Activated CD8-positive, alpha-beta memory T cell treated with anti-CD3 and anti-CD28 coated beads, Interleukin-2, amount 50 U/mL, for 1 hour (primary cell): ENCODE measurements around the gene R3HDM2.

Experiments
- DNase-seq: peaks from one replicate; pipeline ENCODE4 v3.0.0-alpha.2; 2020; ENCODE audit errors: extremely low read depth

R3HDM2 gene

DNA sequence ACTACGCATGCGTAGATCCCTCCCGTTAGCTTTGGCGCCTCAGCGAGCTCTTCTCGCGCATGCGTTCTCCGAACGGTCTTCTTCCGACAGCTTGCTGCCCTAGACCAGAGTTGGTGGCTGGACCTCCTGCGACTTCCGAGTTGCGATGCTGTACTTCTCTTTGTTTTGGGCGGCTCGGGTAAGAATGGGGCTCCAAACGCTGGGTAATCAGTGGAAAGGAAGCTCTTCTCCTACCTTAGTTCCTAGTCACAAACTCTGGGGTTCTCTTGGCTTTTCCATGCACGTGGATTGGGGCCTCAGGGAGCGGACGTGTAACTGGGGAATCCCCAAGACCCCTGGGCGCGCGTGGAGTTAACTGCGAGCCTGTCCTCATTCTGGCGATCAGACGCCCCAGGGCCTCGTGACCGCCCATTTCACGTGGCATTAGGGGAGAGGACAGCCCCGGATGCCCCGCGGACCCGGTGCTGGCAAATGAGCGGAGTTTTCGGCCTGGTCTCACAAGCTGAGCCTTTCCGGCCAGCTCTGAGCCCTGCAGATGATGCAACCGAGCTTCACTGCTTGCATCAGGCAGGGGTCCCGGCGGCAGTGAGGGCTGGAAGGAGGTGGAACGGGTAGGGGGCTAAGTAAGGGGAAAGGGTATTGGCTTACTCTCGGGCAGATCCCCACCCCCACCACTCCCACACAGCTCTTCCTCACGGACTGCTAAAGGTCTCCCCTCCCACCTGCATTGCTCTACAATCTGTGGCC, 201.0 kb downstream of the R3HDM2 start, which contains the start of gene SHMT2:
SHMT2 (plus strand) TSS at position 78 of the 747 bp plus-strand sequence; CDS start at position 146, 68 bp downstream.
- DNase-seq = peak; percentile 88

DNA sequence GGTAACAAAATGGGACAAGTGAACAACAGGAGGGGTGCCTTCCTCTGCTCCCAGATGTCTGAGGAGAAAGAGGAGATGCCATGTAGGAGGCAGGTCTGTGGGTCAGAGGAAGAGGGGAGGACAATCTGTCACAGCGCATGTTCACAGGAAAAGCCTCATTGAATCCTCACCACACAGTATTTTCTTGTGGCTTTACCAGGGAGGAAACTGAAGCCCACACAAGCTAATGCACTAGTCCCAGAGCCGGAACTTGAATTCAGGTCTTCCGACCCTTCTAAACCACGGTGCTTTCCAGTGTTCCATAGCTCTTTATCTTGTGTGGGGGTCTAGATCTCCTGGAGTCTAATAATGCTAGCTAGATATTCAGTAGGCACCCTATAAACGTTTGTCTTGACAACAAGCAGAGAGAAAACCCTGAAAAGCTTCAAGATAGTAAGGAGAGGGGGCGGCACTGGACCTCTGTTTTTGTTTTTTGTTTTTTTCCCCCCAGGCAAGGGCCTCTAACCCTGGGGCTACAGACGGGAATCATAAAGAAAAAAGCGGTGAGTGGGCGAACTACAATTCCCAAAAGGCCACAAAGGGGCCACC, 201.7 kb downstream of the R3HDM2 start:
- DNase-seq = no peak

DNA sequence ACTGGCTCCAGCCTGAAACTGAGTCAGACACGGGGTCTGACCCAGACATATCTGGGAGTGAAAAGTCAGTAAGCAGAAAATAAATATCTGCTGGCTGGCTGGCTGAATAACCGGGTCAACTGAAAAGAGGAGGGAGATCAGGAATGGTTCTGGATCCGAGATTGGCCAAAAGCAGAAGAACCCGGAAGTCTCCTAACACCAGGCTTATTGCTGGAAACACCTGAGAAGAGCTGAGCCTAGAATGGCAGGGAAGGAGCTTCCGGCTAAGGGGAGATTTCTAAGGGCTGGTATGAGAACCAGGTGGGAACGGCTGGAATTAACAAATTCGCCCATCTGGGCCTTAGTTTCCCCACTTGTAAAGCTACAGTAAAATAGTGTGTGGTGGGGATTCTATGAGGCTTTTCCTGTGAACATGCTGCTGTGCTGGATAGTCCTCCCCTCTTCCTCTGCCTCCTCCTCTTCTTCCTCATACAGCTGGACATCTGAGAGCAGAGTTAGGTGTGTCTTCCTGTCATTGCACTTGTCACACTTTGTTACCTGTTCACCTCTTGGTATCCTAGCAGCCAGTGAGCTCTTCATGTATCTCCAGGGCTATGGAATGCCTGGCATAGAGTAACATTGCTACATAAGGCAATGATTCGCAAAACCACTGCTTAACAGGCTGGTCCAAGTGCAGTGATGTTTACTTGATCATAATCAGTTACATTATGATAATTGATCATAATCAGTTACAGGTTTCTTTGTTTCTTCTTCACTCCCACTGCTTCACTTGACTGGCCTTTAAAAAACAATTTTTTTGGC, 203.3 kb downstream of the R3HDM2 start:
- no peak for DNase-seq

DNA sequence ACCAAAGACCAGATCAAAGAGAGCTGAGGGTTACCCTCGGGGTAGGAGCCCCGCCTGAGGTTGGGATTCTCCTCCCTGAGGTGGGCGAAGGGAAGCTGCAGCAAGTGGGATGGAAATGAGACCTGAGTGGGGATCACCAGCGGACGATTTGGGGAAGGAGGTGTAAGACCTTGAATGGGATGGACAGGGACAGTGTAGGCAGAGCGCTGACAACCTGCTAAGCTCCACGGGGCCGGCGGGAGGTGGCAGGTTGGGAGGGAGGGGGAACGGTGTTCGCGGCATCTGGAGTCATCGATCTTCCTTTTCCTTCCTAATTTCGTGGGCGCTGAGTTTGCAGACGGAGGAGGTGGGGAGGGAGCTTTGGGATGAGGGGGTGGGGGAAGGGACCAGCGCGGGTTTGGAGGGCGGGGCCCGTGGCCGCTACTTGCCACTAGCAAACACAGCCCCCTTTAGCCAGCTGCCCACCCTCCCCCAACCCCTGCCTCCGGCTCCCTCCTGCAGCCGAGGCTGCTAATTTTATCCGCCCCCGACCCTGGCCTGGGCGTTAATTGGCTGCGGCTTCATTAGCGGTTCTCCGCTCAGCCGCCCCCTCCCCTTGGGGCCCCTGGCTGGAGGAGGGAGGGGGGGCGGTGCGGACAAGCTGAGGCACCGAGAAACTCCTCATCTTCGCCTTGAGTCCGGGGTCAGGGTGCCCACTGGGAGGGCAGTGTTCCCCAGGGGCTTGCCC, 204.1 kb downstream of the R3HDM2 start:
- no peak for DNase-seq

DNA sequence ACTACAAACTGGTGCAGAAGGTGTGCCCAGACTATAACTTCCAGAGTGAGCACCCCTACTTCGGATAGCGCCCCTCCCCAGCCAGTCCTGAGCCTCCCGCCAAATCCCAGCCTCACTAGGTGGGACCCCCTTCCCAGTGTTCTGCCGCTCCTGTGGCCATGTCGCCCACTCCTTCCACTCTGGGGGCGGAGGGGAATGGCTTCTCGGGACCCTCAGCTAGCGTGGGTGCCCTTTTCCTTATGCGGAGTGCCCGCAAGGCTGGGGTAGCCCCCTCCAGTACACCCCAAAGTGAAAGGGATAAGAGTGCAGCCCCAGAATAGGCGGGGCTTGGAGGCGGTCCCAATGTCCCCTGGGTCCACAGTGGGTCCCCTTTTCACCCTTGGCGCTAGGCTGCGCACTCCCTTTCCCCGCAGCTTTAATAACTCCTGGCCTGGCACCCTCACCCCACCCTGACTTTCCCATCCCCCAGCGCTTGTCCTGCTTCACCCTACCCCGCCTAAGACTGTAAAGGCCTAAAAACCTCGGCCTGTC, 205.1 kb downstream of the R3HDM2 start:
- DNase-seq = no peak

DNA sequence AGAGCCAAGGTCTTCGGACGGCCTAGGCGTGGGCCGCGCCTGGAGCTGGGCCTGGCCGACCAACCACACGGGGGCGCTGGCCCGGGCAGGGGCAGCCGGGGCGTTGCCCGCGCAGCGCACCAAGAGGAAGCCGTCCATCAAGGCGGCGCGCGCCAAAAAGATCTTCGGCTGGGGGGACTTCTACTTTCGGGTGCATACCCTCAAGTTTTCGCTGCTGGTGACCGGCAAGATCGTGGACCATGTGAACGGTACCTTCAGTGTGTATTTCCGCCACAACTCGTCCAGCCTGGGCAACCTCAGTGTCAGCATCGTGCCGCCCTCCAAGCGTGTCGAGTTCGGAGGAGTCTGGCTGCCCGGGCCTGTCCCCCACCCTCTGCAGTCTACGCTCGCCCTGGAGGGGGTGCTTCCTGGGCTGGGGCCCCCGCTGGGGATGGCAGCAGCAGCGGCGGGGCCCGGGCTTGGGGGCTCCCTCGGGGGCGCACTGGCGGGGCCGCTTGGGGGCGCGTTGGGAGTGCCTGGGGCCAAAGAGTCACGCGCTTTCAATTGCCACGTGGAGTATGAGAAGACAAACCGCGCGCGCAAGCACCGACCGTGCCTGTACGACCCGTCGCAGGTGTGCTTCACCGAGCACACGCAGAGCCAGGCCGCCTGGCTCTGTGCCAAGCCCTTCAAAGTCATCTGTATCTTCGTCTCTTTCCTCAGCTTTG, 205.7 kb downstream of the R3HDM2 start:
- peak; percentile 53 for DNase-seq

DNA sequence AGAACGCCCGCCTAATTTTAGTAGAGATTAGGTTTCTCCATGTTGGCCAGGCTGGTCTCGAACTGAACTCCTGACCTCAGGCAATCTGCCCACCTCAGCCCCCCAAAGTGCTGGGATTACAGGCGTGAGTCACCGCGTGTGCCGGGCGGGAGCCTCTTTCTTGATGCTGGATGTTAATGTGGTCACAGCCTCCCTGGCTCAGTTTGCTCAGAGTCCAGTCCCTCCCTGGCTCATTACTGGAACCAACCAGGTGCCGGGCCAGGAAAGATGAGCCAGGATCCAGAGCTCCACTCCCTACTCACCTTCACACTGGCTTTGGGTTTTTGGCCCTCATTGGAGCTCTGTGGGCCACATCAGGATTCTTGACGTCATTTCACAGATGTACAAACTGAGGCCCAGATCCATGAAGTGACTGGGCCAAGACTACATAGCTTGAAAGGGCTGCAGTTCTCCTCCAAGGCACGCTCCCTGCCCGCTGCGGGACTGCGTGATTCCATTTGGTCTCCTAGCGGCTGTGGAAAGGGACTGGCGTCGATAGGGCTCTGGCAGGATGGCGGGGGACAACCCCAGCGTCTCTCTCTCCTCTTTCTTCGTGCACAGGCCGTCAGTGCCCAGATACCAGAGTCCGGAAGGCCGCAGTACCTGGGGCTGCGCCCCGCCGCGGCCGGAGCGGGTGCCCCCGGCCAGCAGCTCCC, 206.4 kb downstream of the R3HDM2 start:
- no peak for DNase-seq

DNA sequence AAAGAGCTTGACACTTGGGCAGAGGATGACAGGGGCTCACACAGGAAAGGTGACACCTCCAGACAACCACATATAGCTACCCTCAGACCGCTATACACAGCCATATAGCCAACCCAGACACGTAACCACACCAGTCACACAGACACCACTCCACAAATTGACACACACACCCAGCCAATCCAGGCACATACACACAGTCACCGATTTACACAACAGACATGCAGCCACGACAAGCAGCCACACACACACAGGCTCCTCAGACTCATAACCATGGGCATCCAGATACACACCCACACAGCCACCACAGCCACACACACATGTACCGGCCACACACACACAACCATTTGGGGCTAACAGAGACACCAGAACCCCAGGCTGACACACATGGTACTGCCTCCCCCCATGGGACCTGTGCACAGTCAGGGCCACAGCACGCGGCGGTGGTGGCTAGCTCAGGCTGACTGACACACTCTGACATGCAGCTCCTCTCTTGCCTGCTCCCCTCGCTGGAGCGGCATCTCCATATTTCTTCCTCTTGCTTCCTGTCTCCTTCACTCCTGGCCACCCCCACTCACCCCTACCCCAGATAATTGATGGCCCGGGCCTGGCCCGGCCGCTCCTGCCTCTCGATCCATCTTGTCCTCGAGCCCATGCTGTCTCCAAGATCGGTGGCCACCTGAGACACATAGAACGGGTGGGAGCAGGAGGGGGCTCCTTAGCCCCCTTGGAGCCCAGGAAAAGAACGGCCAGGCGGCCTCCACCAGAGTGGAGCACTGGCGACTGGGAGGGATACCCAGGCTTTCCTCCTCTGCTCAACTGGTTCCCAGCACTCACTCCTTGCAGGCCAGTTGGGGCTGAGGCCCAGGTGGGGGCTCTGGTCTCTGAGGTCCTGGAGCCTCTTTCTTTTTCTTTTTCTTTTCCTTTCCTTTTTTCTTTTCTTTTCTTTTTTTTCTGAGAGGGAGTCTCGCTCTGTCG, 207.4 kb downstream of the R3HDM2 start:
- no peak for DNase-seq

DNA sequence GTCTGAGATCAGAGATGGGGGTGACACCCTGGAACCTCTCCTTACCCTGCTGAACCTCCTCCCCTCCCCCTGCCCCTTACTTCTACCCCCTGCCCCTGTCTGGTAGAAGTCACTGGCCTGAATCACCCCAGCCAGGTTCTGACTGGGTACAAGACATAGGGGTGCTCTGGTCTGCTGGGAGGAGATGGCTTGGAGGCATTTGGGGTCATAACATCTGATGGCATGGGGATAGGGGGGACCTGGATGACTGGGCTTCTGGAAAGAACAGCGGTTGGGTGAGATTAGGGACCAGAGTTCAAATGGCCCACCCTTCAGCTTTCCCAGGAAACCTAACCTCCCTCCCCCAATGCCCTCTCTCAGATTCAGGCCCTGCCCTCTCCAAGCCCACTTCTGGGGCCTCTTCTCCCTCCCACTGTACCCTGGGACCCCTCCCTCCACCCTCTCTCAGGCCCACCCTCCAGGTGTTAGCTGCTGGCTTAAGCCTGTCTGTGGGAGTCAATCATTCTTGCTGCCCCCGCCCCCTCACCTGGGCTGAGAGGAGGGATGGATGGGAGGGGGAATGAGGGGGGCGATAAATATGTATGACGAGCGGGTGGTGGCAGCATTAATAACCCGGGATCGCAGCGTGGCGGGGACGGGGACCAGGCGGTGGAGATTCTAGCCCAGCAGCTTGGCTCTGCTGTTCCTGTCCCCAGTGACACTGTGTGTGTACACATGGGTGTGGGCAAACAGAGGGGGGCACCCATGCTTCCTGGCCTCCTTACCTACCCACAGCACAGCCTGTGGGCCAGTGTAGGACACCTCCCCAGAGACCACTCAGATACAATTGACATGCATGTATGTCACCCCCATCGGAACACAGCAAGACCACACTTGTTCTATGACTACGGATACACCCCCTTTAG, 208.3 kb downstream of the R3HDM2 start:
- DNase-seq = no peak

DNA sequence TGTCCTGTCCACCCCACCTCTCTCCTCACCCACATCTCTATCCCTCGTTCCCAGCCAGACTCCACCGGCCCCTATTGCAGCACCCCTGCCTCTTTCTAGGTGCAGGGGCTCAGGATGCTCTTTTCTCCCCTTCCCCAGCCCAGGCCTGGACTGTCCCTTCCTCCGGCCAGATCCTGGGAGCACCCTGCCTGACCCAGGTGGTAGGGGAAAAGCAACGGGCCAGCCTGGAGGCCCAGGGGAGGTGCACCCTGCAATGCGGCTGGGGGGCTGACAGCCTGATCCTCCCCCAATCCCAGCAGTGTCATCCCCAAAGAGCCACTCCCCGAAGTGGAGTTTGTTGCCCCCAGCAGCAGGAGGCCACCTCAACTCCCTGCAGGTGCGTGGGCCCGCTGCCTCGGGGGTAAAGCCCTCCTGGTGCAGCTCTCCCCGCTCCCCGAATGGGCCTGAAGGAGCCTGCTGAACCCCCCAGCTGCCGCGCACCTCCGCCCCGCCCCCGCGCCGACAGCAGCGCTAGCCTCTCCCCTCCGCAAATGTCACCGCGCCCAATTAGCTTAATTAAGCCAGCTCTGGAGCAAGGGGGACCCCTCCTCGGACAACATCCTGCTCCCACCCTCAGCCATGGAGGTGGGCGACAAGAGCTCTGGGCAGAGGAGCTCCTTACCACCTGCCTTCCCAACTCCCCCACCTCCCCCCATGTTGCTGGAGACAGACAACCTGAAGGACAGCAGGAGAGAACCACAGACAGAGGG, 209.5 kb downstream of the R3HDM2 start:
- no peak for DNase-seq

DNA sequence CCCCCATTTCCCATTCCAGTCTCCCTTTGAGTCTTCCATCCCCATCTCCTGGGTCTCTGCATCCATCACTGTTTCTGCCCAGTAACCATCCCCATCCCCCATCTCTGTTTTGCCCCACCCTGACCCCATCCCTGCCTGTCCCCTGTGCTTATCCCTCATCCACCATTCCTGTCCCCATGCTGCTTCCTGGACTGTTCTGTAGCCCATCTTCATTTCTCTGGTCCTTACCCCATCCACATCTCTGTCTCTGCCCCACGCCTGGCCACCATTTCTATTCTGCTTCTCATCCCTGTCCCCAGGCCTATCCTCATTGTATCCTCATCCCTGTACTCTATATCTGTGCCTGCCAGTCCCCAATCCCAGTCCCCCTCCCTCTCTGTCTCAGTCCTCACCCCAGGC, 210.1 kb downstream of the R3HDM2 start:
- no peak for DNase-seq

DNA sequence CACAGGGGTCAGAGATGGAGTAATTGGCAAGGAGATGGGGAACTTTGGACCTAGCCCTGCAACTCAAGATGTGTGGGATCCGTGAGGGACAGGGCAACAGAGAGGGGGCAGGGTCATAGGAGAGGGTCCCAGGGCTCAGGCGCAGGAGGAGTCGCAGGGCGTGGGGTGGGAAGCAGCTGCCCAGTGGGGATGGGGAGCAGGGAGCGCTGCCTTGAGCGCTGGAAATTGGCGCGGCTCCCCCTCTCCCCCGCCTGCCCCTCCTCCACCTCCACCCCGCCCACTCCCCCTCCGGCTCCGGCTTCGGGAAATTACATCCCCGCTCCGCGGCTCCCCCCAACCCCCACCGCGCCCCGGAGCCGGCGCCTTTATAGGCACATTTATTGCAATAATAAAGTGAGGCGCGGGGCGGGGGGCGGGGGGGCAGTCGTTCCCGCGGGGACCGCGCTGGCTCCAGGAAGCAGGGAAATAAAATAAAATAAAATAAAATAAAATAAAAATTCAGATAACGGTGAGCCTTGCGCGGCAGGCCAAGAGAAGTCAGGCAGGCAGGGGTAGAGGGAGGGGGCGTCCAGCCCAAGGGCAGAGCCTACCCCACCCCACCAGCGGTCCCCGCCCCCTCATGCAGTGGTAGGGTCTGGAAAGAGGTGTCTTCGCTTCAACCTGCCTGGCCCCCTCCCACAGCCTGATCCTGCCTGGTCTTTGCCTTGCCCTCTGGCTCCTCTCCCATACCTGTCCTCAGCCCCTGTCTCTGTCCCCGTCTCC, 210.7 kb downstream of the R3HDM2 start:
- DNase-seq = no peak

DNA sequence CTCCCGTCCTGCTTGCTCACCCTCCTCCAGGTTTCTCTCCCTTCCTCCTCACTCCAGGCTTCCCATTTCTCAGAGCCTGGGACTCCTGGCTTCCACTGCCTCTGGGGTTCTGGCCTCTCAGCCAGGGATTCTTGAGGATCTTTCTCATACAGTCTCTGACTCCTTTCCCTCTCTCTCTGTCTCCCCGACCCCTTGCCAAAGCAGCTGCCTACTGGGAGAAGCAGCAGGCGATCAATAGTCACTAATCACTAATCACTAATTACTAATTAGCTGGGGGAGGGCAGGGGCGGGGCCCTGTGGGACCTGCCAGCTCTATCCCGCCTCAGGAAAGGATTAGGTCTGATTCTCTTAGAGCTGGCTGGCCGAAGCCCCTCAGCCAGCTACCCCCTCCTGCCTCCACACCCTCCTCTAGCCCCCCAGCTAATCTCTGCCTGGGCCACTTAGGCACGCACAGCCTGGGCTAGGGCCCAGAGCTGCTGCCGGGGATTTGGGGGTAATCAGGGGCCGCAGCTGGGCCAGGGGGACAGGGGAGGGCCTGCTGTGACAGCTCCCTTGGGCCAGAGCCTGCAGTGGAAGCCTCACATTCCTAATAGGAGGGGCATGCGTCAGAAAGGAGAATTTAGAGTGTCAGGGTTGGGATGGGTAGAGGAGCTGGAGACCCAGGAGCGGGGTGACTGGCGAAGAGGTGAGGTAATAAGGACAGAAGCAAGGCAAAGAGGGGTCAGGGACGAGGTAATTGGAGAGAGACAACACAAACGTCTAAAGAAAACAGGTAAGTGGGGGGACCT, 211.4 kb downstream of the R3HDM2 start:
- no peak for DNase-seq

DNA sequence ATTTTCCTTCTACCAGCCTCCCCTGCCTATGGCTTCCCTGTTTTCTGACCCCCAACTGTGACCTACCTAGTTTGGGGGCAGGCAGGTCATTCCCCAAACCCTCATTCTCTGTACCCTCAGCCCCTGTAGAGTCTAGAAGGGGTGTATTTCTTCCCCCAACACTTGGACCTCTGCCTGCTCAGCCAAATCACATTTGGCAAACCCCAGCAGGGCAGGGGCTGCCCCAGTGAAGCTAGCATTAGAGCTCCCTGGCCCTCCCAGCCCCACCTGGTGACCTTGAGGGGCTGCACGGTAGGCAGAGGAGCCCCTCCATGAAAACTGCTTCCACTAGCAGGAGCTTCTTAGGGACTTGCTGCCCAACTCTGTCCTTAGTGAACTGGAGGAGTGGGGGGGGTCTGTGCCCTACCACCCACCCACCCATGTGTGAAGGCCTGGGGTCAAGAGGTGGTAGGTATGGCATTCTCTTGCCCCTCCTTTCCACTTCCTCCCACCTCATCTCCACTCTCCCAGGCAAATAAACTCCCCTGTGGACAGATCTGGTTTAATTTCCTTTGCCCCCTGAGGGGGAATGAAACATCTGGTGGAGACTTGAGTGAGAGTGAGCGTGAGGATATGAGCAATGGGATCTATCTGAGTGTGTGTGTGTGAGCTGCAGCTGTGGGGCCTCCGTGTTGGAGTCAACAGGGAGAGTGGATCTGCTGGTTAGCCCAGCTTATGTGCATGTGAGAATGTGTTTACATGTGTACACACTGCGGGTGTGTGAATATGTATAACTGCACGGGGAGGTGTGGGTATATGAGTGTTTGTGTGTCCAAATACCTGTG, 212.6 kb downstream of the R3HDM2 start:
- DNase-seq = no peak
